Measurements from ENCODE around the gene SLC35E4.
"Not testable (repeated sequence)": the region's sequence is repeated elsewhere in the genome, so short reads cannot be mapped to it uniquely, and the experiment has no call there.

SLC35E4 gene

DNA sequence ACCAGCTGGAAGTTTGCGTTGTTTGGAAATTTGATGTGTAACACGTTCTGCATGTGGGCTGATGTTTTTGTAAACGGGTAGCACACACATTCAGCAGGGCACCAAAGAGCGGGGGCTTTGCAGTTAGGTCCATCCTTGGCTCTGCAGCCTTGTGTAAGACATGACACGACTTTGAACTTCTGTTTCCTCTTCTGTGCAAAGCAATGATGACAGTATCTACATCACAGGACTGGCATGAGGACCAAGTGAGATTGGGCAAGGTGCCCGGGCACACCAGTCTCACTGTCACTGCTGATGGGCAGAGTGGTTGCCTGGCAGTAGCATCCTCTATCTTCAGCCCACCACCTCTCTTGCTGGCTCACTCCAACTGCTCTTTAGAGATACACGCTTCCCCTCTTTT, 25.3 kb upstream of the SLC35E4 start:
- no peak for DNase-seq (ENCODE audit: extremely low read depth in 1 of 2, low read depth in 1 of 2)

DNA sequence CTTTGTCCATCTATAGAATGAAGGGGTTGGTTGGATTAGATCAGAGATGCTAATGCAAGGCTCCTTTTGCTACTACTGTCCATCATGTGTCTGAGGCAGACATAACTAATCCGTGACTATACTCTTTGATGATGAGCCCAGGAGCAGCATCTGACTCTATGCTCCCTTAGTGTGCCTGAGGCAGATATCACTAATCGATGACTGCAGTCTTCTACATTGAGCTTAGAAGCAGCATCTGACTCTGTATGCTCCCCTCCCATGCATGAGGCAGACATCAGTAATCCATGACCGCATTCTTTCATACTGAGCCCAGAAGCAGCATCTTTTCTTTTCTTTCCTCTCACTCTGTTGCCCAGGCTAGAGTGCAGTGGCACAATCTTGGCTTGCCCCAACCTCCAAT, 24.4 kb upstream of the SLC35E4 start:
- no peak for DNase-seq (ENCODE audit: extremely low read depth in 1 of 2, low read depth in 1 of 2)

DNA sequence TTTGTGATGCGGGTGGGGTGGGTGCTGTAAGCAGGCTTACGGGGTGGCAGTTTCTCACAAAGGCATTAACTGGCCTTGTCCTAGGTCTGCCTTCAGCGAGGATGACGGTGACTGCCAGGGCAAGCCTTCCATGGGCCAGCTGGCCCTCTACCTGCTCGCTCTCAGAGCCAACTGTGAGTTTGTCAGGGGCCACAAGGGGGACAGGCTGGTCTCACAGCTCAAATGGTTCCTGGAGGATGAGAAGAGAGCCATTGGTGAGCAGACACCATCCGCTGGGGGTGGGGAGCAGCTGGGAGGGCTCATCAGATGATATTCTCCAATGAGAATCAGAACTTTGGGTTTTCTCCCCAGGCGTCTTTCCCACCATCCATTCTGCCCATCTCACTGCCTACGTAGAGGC, 22.8 kb upstream of the SLC35E4 start:
- no peak for DNase-seq (ENCODE audit: extremely low read depth in 1 of 2, low read depth in 1 of 2)

DNA sequence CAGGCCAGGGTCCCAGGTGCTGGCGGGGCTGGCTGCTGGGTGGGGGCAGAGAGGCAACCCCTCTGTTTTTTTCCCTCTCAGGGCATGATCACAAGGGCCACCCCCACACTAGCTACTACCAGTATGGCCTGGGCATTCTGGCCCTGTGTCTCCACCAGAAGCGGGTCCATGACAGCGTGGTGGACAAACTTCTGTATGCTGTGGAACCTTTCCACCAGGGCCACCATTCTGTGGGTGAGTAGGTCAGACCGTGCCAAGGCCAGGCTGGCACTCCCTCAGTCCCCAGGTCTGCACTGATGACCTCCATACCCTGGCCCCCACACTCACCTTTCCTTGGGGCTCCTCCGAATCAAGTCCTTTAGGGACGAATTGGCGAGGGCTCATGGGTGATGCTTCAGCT, 21.3 kb upstream of the SLC35E4 start:
- no peak for DNase-seq (ENCODE audit: extremely low read depth in 1 of 2, low read depth in 1 of 2)

DNA sequence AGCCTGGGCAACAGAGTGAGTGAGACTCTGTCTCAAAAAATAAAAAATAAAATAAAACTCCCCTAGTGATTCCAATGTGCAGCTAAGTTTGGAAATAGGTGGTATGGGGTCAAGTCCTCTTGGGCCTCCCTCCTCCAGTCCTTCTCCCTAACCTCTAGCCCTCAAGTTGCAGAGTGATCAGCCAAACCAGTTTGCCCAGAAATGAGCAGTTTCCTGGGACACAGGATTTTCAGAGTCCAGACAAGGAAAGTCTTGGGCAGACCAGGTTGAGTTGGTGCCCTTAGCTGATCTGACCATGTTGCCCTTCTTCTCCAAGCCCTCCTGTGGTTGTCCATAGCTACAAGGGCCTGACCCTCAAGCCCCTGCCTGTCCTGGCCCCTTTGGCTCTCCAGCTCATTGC, 20.7 kb upstream of the SLC35E4 start:
- no peak for DNase-seq (ENCODE audit: extremely low read depth in 1 of 2, low read depth in 1 of 2)

DNA sequence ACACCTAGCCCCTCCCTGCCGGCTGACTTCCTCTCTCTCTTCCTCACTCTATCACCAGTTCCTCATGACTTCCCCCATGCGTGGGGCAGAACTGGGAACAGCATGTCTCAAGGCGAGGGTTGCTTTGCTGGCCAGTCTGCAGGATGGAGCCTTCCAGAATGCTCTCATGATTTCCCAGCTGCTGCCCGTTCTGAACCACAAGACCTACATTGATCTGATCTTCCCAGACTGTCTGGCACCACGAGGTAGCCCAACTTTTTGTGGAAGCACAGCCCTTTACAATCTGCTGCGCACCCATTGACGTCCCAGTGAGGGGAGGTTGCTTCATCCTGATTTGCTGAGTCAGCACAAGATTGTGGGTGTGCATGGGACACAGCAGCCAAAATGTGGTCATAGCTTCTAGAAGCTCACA, 20.0 kb upstream of the SLC35E4 start:
- DNase-seq (ENCODE audit: extremely low read depth in 1 of 2, low read depth in 1 of 2) = no peak

DNA sequence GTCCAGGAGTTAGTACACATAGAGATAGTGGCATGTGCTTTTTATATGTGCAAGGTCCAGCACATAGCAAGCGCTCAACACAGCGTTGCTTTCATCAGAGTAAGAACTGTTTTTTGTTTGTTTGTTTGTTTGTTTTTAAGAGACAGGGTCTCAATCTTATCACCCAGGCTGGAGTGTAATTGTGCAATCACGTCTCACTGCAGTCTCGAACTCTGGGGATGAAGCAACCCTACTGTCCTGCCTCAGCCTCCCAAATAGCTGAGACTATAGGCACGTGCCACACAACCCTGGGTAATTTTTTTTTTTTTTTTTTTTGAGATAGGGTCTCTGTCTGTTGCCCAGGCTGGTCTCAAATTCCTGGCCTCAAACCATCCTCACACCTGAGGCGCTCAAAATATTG, 17.8 kb upstream of the SLC35E4 start:
- DNase-seq (ENCODE audit: extremely low read depth in 1 of 2, low read depth in 1 of 2) = no peak

DNA sequence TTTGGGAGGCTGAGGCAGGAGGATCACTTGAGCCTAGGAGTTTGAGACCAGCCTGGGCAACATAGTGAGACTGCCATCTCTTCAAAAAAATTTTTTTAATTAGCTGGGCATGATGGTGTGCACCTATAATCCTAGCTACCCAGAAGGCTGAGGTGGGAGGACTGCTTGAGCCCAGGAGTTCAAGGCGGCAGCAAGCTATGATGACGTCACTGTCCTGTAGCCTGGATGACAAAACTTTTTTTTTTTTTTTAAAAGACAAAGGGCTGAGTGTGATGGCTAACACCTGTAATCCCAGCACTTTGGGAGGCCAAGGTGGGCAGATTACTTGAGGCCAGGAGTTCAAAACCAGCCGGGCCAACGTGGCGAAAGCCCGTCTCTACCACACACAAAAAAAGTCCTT, 15.7 kb upstream of the SLC35E4 start:
- not testable (repeated sequence) for DNase-seq (ENCODE audit: extremely low read depth in 1 of 2, low read depth in 1 of 2)

DNA sequence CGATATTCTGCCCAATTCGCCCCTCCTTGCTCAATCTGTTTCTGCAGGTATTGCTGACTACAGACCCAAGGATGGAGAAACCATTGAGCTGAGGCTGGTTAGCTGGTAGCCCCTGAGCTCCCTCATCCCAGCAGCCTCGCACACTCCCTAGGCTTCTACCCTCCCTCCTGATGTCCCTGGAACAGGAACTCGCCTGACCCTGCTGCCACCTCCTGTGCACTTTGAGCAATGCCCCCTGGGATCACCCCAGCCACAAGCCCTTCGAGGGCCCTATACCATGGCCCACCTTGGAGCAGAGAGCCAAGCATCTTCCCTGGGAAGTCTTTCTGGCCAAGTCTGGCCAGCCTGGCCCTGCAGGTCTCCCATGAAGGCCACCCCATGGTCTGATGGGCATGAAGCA, 9.2 kb upstream of the SLC35E4 start:
- DNase-seq (ENCODE audit: extremely low read depth in 1 of 2, low read depth in 1 of 2) = no peak

DNA sequence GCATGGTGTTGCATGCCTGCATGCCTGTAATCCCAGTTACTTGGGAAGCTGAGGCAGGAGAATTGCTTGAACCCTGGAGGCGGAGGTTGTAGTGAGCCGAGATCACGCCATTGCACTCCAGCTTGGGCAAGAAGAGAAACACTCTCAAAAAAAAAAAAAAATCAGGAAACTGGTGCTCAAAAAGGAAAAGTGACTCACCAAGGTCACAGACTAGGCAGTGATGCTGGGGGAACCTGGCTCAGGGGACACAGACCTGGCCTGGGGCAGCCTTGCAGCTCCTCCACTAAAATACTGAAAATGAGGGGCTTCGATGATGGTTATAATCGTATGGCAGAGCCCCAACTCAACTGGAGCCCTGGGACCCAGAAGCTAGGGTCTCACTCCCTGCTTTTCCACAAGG, 8.1 kb upstream of the SLC35E4 start:
- no peak for DNase-seq (ENCODE audit: extremely low read depth in 1 of 2, low read depth in 1 of 2)

DNA sequence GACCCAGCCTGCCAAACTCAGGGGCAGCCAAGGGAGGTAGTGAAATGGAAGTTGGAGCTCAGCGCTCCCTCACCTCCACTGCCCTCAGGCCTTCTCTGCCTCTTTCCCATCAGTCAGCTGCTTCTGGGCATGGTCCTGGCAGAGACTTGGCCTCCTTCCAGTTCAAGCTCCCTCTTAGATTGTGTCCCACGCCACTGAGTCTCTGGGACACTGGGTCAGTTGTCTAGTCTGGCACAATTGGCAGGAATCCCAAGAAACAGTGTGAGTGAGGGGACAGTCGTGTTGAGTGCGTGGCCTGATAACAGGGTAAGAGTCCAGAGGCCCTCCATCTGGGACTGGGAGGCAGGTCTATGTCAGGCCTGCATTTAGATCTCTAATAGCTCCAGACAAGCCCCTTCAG, 7.1 kb upstream of the SLC35E4 start:
- DNase-seq (ENCODE audit: extremely low read depth in 1 of 2, low read depth in 1 of 2) = no peak

DNA sequence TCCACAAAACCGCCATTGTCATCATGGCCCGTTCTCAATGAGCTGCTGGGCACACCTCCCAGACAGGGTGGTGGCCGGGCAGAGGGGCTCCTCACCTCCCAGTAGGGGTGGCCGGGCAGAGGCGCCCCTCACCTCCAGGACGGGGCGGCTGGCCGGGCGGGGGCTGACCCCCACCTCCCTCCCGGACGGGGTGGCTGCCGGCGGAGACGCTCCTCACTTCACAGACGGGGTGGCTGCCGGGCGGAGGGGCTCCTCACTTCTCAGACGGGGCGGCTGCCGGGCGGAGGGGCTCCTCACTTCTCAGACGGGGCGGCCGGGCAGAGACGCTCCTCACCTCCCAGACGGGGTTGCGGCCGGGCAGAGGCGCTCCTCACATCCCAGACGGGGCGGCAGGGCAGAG, 4.1 kb upstream of the SLC35E4 start:
- not testable (repeated sequence) for DNase-seq (ENCODE audit: extremely low read depth in 1 of 2, low read depth in 1 of 2)

DNA sequence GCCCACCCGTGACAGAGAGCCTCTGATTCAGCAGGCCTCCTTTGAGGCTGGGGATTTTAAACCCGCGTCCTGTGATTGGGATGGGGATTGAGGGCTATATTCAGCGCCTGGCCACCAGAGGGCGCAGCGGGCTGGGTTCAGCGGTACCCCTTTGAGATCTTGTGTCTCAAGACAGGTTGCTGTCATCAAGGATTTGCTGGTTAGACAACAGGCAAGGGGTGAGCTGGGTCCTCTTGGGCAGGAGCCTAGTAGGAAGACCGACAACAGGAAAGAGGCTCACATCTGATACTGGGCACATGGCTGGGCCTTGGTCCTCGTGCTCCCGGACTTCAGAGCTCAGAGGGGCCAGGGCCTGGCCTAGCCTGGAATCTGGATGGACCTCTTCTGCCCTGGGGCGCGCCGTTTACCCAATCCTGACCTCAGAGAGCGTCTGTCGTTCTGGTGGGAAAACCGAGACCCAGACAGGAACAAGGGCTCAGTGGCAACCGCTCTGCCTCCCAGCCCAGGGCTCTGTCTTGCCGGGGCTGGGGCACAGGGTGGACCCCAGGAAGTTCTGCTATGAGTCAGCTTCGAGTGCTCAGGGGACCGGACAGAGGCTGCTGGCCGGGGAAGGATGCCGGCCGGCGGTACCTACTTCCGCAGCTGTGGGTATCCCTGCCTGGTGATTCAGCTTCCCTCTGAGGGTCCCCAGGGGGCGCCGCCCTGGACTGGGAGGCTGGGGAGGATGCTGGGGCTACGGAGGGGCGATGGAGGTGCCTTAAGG, 929 bp upstream of the SLC35E4 start:
- DNase-seq (ENCODE audit: extremely low read depth in 1 of 2, low read depth in 1 of 2) = peak; percentile 80 to 87

DNA sequence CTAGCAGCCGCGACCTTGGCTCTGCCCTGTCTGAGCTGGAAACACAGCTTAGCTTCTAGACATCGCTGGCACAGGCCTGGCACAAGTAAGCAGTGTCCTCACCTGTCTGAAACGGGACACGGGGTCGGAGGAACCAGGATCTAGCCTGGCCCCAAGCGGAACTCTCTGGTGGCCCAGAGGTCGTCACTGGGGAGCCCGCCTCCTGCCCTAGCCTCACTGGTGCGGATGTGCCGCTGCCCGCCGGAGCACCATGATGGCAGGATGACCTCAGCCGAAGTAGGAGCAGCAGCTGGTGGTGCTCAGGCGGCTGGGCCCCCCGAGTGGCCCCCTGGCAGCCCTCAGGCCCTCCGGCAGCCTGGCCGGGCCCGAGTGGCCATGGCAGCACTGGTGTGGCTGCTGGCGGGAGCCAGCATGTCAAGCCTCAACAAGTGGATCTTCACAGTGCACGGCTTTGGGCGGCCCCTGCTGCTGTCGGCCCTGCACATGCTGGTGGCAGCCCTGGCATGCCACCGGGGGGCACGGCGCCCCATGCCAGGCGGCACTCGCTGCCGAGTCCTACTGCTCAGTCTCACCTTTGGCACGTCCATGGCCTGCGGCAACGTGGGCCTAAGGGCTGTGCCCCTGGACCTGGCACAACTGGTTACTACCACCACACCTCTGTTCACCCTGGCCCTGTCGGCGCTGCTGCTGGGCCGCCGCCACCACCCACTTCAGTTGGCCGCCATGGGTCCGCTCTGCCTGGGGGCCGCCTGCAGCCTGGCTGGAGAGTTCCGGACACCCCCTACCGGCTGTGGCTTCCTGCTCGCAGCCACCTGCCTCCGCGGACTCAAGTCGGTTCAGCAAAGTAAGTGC, 871 bp downstream of the SLC35E4 start:
- no peak for DNase-seq (ENCODE audit: extremely low read depth in 1 of 2, low read depth in 1 of 2)

DNA sequence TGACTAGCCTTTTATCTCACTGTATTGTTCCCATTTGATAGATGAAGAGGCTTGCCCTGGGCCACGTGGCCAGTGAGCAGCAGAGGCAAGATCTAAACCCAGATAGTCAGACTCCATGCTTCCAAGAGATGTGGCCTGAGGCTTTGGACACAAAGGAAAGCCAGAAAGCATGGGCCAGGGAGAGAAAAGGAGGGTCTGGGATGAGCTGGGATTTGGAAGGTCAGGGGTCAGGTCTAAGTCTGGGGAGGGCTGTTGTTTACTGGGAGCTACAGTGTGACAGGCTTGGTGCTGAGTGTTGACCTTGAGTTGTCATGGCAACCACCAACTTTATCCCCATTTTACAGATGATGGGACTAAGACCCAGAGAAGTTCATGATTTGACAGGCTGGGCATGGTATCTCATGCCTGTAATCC, 2.1 kb downstream of the SLC35E4 start:
- no peak for DNase-seq (ENCODE audit: extremely low read depth in 1 of 2, low read depth in 1 of 2)

DNA sequence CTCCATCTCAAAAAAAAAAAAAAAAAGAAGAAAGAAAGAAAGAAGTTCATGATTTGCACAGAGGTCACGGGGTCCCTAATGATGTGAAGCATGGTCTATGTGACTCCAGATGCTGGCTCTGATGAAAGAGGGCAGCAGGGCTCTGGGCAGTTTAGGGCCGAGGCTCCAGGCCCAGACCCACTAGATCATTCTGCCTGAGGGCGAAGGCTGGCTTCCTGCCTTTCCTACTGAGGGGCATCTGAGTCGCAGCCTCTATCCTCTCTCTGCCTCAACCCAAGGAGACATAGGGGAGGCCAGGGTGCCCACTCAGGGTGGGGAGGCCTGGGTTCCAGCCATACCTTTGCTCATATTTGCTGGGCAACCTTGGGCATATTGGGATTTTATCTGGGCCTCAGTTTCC, 4.8 kb downstream of the SLC35E4 start:
- DNase-seq (ENCODE audit: extremely low read depth in 1 of 2, low read depth in 1 of 2) = no peak

DNA sequence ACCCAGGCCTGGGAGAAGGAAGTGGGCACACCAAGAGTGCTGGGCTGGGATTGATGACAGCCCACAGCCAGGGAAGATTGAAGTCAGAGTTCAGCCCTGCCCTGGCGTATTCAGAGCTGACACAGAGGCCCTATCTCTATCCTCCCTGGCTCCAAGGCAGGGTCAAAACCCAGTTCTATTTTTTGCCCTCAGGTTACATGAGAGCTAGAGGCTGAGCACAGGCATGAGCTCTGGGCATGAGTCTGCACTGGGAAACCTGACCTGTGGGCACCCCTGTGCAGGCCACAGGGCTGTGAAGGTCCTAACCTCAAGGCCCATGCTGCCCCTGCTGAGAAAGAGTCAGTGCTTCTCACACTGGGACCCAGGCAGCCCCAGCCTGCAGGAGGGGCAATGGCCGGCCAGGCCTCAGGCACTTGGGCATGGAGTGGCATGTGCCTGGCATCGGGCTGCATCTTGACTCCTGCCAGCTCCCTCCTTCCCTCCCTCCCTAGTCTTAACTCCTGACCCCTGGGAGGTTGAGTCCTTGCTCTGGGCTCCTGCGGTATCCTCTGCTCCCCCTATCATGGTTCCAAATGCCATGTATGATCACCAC, 5.4 kb downstream of the SLC35E4 start:
- DNase-seq (ENCODE audit: extremely low read depth in 1 of 2, low read depth in 1 of 2) = no peak

DNA sequence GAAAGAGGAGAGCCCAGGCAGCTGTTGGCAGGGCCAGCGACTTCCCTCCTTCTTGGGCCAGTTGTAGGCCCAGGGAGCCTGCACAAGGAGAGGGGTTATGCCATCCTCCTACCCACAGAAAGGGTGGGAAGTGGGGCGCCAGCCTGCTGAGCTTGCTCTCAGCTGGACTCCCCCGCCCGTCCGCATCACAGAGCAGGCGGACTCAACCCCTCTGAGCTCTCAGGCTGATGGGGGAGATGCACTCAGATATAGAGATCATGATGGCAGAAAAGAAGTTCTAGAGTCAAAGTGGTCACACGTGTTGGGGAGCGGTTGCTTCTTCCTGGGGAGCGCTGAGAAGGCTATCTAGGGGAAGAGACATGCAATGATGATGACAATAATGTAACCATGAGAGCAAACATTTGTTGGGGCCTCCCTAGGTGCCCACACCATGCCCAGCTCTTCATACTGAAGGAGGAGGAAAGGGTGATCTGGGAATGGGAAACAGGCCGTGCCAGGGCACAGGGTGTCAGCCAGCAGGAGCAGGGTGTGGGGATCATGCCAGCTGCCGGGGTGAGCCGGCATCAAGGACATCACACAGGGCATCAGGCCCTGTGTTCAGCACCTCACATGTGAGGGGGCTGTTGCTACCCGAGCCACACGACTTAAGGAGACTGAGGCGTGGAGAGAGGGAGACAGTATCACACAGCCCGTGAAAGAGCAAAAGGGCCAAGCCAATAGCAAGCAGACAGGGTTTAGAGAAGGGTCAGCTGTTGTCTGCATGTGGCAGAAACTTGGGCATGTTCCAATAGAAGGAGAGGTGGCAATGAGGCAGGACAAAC, 7.7 kb downstream of the SLC35E4 start:
- no peak for DNase-seq (ENCODE audit: extremely low read depth in 1 of 2, low read depth in 1 of 2)

DNA sequence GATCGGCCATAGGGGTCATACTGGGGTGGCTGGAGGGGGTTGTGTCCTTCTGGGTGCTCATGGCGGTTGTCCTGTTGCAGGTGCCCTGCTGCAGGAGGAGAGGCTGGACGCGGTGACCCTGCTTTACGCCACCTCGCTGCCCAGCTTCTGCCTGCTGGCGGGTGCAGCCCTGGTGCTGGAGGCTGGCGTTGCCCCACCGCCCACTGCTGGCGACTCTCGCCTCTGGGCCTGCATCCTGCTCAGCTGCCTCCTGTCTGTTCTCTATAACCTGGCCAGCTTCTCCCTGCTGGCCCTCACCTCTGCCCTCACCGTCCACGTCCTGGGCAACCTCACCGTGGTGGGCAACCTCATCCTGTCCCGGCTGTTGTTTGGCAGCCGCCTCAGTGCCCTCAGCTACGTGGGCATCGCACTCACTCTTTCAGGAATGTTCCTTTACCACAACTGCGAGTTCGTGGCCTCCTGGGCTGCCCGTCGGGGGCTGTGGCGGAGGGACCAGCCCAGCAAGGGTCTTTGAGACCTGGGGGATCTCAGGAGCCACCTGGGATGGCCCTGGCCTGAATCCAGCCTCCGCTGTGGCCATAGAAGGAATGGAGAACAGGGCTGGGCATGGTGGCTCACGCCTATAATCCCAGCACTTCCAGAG, 11.1 kb downstream of the SLC35E4 start:
- DNase-seq (ENCODE audit: extremely low read depth in 1 of 2, low read depth in 1 of 2) = no peak

DNA sequence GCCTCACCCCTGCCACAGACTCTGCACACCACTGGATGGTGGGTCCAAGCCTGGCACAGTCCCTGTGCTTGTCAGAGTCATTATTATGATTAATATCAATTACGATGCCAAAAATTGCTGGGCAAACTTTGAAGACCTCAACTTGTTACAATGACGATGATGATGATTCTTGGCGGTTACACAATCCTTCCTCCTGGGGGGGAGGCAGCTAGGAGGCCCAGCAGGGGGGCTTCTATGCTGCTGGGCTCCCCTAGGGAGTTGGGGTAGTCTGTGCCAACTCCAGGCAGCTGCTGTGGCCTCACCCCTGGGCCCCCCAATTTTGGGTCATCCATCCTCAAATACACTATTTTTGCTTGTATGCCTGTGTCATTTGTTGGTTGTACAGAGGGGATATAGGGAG, 12.0 kb downstream of the SLC35E4 start:
- DNase-seq (ENCODE audit: extremely low read depth in 1 of 2, low read depth in 1 of 2) = no peak

DNA sequence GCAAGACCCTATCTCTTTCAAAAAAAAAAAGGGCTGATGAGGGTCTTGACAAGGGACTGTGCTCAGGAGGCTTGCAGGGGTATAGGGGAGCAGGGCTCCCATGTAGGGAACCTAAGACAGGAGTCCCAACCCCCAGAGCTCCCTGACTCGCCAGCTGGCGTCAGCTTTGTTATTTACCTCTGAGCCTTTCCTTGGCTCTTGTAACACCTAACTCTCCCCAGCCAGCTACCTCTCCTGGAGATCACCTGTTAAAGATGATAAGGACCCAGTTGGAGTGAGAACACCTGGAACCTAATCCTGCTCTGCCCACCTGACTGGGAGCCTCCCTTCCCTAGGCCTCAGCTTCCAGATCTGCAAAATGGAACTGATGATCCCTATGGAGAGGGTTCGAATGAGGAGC, 13.2 kb downstream of the SLC35E4 start:
- no peak for DNase-seq (ENCODE audit: extremely low read depth in 1 of 2, low read depth in 1 of 2)

Measured in activated CD8-positive, alpha-beta memory T cell treated with anti-CD3 and anti-CD28 coated beads for 1 hour (primary cell).